ENCODE measurements around the gene KAT2B.
"Not testable (repeated sequence)": the region's sequence is repeated elsewhere in the genome, so short reads cannot be mapped to it uniquely, and the experiment has no call there.

KAT2B gene

GRCh38 chr3:20039765-20040547 is at the start of gene KAT2B:
Gene KAT2B, plus strand, starts transcription at chr3:20040446. Its CDS starts 32 bp downstream, at chr3:20040478.
- DNase-seq, result peak; percentile 81

- DNase-seq, result no peak
Measured at GRCh38 chr3:19994796-19995195, 45.5 kb upstream of the KAT2B start.

- DNase-seq, result no peak
Measured at GRCh38 chr3:19997502-19997901, 42.7 kb upstream of the KAT2B start.

- DNase-seq, result no peak
Measured at GRCh38 chr3:20001932-20002331, 38.3 kb upstream of the KAT2B start.

- DNase-seq, result no peak
Measured at GRCh38 chr3:20007960-20008359, 32.3 kb upstream of the KAT2B start.

- no peak for DNase-seq
Measured at GRCh38 chr3:20008646-20009045, 31.6 kb upstream of the KAT2B start.

- no peak for DNase-seq
Measured at GRCh38 chr3:20012164-20012563, 28.1 kb upstream of the KAT2B start, which contains the start of gene PP2D1. Gene PP2D1, minus strand, starts transcription at chr3:20012264. Its CDS starts 192 bp downstream, at chr3:20012072.

- DNase-seq, result no peak
Measured at GRCh38 chr3:20013396-20013795, 26.9 kb upstream of the KAT2B start.

GRCh38 chr3:20015525-20015924 is 24.7 kb upstream of the KAT2B start:
- no peak for DNase-seq

- not testable (repeated sequence) for DNase-seq
Measured at GRCh38 chr3:20016076-20016475, 24.2 kb upstream of the KAT2B start.

GRCh38 chr3:20022954-20023622 is 17.2 kb upstream of the KAT2B start:
- DNase-seq, result no peak

GRCh38 chr3:20023623-20024405 is 16.4 kb upstream of the KAT2B start:
- no peak for DNase-seq

- no peak for DNase-seq
Measured at GRCh38 chr3:20027136-20027535, 13.1 kb upstream of the KAT2B start.

GRCh38 chr3:20028905-20029331 is 11.3 kb upstream of the KAT2B start:
- DNase-seq, result no peak

GRCh38 chr3:20031939-20032338 is 8.3 kb upstream of the KAT2B start:
- DNase-seq, result not testable (repeated sequence)

- DNase-seq, result no peak
Measured at GRCh38 chr3:20035019-20035418, 5.2 kb upstream of the KAT2B start.

- DNase-seq, result no peak
Measured at GRCh38 chr3:20037255-20037996, 2.8 kb upstream of the KAT2B start.

- DNase-seq, result no peak
Measured at GRCh38 chr3:20038699-20039465, 1.4 kb upstream of the KAT2B start.

- DNase-seq, result no peak
Measured at GRCh38 chr3:20039466-20039764, 831 bp upstream of the KAT2B start.

- peak; percentile 69 for DNase-seq
Measured at GRCh38 chr3:20040548-20041196, 426 bp downstream of the KAT2B start.

GRCh38 chr3:20041197-20041780 is 1.0 kb downstream of the KAT2B start:
- DNase-seq, result peak; percentile 76

All from stimulated activated naive CD4-positive, alpha-beta T cell treated with Interleukin-2 at 50 U/mL for 16 hours (primary cell).